Measurements from ENCODE around the gene PTPN1. TPM values are rescaled to one million over a fixed set of nuclear protein-coding genes. Genes with fewer than 3 reads are reported as not detected.
A peak's percentile ranks its signal among the peaks of the same experiment; 100 is the strongest.

The PTPN1 gene
- total and polyA plus RNA-seq, 2 of the 13 experiments (the other 11 are each of a cell fraction or from before 2014, with no cell fraction given): 17.7 to 37.2 TPM

DNA sequence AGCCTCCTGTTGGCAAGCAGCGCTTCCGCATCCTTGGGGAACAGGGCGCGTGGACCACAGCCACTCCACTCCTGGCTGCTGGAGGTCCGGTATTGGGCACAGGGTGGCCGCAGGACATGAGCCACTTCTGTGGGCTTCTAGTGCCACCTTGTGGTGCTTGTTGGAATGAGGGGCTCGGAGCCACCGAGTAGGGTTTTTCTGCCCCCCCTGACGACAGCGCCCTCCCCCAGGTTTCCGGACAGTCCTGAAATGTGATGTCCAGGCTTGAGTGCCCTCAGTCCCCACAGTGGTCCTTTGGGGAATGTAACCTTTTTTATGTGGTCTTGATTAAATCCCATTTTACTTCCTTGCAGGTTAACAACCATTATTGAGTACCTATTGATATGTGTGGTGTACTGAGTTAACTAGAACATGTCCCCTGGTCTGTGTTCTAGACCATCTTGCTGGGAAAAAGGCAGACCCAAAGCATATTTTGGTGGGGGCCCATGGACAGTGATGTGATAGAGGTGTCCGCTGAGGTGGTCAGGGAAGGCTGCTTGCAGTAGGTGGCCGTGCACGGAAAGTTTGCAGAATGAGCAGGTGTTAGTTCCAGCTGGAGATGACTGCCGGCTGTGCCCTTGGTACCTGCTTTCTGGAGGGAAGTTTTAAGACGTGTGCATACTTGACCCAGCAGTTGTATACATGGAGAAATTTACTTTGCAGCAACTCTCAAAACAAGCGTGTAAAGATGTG, 70.0 kb downstream of the PTPN1 start (continued):
- TF ChIP-seq, protein P1, sequence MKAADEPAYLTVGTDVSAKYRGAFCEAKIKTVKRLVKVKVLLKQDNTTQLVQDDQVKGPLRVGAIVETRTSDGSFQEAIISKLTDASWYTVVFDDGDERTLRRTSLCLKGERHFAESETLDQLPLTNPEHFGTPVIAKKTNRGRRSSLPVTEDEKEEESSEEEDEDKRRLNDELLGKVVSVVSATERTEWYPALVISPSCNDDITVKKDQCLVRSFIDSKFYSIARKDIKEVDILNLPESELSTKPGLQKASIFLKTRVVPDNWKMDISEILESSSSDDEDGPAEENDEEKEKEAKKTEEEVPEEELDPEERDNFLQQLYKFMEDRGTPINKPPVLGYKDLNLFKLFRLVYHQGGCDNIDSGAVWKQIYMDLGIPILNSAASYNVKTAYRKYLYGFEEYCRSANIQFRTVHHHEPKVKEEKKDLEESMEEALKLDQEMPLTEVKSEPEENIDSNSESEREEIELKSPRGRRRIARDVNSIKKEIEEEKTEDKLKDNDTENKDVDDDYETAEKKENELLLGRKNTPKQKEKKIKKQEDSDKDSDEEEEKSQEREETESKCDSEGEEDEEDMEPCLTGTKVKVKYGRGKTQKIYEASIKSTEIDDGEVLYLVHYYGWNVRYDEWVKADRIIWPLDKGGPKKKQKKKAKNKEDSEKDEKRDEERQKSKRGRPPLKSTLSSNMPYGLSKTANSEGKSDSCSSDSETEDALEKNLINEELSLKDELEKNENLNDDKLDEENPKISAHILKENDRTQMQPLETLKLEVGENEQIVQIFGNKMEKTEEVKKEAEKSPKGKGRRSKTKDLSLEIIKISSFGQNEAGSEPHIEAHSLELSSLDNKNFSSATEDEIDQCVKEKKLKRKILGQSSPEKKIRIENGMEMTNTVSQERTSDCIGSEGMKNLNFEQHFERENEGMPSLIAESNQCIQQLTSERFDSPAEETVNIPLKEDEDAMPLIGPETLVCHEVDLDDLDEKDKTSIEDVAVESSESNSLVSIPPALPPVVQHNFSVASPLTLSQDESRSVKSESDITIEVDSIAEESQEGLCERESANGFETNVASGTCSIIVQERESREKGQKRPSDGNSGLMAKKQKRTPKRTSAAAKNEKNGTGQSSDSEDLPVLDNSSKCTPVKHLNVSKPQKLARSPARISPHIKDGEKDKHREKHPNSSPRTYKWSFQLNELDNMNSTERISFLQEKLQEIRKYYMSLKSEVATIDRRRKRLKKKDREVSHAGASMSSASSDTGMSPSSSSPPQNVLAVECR (CRISPR knock-in tag; IDR thresholded peaks at IDR 0.05; ENCODE audit: borderline replicate concordance): peak; percentile 23; the same call in 1 of the 2 replicates
- TF ChIP-seq, protein P2, sequence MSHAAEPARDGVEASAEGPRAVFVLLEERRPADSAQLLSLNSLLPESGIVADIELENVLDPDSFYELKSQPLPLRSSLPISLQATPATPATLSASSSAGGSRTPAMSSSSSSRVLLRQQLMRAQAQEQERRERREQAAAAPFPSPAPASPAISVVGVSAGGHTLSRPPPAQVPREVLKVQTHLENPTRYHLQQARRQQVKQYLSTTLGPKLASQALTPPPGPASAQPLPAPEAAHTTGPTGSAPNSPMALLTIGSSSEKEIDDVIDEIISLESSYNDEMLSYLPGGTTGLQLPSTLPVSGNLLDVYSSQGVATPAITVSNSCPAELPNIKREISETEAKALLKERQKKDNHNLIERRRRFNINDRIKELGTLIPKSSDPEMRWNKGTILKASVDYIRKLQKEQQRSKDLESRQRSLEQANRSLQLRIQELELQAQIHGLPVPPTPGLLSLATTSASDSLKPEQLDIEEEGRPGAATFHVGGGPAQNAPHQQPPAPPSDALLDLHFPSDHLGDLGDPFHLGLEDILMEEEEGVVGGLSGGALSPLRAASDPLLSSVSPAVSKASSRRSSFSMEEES (CRISPR knock-in tag; IDR thresholded peaks at IDR 0.05): no peak
- TF ChIP-seq, protein P3, sequence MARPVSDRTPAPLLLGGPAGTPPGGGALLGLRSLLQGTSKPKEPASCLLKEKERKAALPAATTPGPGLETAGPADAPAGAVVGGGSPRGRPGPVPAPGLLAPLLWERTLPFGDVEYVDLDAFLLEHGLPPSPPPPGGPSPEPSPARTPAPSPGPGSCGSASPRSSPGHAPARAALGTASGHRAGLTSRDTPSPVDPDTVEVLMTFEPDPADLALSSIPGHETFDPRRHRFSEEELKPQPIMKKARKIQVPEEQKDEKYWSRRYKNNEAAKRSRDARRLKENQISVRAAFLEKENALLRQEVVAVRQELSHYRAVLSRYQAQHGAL (CRISPR knock-in tag; IDR thresholded peaks at IDR 0.05; ENCODE audit: not compliant biosample characterization): no peak
- no peak for TF ChIP-seq ATF7-NPFF (CRISPR knock-in tag; IDR thresholded peaks at IDR 0.05; ENCODE audit: low read depth)
- TF ChIP-seq SMYD3 (CRISPR knock-in tag; IDR thresholded peaks at IDR 0.05): no peak
- TF ChIP-seq ZBTB1 (CRISPR knock-in tag; IDR thresholded peaks at IDR 0.05; ENCODE audit: borderline replicate concordance): no peak
- peak; percentile 86 for TF ChIP-seq BORCS8-MEF2B (CRISPR knock-in tag; IDR thresholded peaks at IDR 0.05)
- TF ChIP-seq NFE2L1 (CRISPR knock-in tag; IDR thresholded peaks at IDR 0.05; ENCODE audit: borderline replicate concordance): no peak
- 0 out of 2 replicates have a peak, but pooled peaks have one; percentile 15 for TF ChIP-seq ZNF598 (CRISPR knock-in tag; IDR thresholded peaks at IDR 0.05; ENCODE audit: borderline replicate concordance)
- no peak for TF ChIP-seq ZFY (CRISPR knock-in tag; IDR thresholded peaks at IDR 0.05)
- TF ChIP-seq, protein P4, sequence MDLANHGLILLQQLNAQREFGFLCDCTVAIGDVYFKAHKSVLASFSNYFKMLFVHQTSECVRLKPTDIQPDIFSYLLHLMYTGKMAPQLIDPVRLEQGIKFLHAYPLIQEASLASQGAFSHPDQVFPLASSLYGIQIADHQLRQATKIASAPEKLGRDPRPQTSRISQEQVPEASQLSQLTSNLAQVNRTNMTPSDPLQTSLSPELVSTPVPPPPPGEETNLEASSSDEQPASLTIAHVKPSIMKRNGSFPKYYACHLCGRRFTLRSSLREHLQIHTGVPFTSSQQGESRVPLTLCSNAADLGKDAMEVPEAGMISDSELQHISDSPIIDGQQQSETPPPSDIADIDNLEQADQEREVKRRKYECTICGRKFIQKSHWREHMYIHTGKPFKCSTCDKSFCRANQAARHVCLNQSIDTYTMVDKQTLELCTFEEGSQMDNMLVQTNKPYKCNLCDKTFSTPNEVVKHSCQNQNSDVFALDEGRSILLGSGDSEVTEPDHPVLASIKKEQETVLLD (CRISPR knock-in tag; IDR thresholded peaks at IDR 0.05; ENCODE audit: low read depth): no peak
- no peak for TF ChIP-seq U2AF1 (optimal IDR thresholded peaks at IDR 0.05; ENCODE audit: low read depth, low read length)
- no peak for TF ChIP-seq ZFP36L1 (CRISPR knock-in tag; IDR thresholded peaks at IDR 0.05)
- TF ChIP-seq, protein P5, sequence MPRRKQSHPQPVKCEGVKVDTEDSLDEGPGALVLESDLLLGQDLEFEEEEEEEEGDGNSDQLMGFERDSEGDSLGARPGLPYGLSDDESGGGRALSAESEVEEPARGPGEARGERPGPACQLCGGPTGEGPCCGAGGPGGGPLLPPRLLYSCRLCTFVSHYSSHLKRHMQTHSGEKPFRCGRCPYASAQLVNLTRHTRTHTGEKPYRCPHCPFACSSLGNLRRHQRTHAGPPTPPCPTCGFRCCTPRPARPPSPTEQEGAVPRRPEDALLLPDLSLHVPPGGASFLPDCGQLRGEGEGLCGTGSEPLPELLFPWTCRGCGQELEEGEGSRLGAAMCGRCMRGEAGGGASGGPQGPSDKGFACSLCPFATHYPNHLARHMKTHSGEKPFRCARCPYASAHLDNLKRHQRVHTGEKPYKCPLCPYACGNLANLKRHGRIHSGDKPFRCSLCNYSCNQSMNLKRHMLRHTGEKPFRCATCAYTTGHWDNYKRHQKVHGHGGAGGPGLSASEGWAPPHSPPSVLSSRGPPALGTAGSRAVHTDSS (CRISPR knock-in tag; conservative IDR thresholded peaks at IDR 0.05): 0 out of 2 replicates have a peak, but pooled peaks have one; percentile 16
- no peak for TF ChIP-seq ZNF775 (CRISPR knock-in tag; IDR thresholded peaks at IDR 0.05; ENCODE audit: borderline replicate concordance)
- TF ChIP-seq, protein P6, sequence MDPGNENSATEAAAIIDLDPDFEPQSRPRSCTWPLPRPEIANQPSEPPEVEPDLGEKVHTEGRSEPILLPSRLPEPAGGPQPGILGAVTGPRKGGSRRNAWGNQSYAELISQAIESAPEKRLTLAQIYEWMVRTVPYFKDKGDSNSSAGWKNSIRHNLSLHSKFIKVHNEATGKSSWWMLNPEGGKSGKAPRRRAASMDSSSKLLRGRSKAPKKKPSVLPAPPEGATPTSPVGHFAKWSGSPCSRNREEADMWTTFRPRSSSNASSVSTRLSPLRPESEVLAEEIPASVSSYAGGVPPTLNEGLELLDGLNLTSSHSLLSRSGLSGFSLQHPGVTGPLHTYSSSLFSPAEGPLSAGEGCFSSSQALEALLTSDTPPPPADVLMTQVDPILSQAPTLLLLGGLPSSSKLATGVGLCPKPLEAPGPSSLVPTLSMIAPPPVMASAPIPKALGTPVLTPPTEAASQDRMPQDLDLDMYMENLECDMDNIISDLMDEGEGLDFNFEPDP (CRISPR knock-in tag; conservative IDR thresholded peaks at IDR 0.05): no peak
- TF ChIP-seq NFYB (CRISPR knock-in tag; IDR thresholded peaks at IDR 0.05): no peak
